PFSK-1 (cell line): Measurements from ENCODE around the gene BCAS3.

Experiments used
- POLR2AphosphoS5 ChIP-seq: IDR thresholded peaks from 2 replicates; pipeline ENCODE4 v1.6.1; 2012; ENCODE audit warnings: low read depth, mild to moderate bottlenecking, control low read depth, low read length, moderate library complexity
- SIN3A ChIP-seq: IDR thresholded peaks from 2 replicates; pipeline ENCODE4 v1.6.1; 2012; ENCODE audit warnings: mild to moderate bottlenecking, low read length, moderate library complexity, borderline replicate concordance; ENCODE audit not compliant: insufficient read depth
- TAF1 ChIP-seq: IDR thresholded peaks from 2 replicates; pipeline ENCODE4 v1.6.1; 2012; ENCODE audit warnings: low read length, control low read depth, borderline replicate concordance; ENCODE audit not compliant: insufficient read depth
- TF ChIP-seq, protein P1 (sequence below), 2 experiments: IDR thresholded peaks; 2 replicates each; pipeline versions ENCODE4 v1.6.1 to v1.8.0; 2011 to 2012; ENCODE audit warnings: low read depth in 2 of 2, low read length in 2 of 2, control low read depth in 1 of 2, inconsistent platforms in 1 of 2, mild to moderate bottlenecking in 1 of 2, moderate library complexity in 1 of 2; ENCODE audit not compliant: insufficient read depth in 1 of 2

DNA sequence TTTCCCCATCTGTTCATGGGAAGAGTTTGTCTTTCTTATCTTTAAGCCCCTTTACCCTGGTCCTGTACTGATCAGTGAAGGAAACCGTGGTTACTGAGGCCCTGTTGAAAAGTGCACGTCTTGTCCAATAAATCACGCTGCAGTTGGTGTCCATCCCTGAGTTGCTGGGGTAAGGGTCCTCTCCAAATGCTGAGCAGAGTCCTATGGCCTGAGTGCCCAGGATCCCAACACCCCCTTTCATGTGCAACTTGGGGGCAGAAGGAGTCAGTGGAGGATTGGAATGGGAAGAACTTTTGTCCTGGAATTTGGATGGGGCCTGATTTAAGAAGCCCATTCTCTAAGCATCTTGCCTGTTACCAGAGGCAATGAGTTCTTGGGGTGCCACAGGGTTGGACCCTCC is 715.0 kb downstream of the BCAS3 start:
- TF ChIP-seq, protein P1, sequence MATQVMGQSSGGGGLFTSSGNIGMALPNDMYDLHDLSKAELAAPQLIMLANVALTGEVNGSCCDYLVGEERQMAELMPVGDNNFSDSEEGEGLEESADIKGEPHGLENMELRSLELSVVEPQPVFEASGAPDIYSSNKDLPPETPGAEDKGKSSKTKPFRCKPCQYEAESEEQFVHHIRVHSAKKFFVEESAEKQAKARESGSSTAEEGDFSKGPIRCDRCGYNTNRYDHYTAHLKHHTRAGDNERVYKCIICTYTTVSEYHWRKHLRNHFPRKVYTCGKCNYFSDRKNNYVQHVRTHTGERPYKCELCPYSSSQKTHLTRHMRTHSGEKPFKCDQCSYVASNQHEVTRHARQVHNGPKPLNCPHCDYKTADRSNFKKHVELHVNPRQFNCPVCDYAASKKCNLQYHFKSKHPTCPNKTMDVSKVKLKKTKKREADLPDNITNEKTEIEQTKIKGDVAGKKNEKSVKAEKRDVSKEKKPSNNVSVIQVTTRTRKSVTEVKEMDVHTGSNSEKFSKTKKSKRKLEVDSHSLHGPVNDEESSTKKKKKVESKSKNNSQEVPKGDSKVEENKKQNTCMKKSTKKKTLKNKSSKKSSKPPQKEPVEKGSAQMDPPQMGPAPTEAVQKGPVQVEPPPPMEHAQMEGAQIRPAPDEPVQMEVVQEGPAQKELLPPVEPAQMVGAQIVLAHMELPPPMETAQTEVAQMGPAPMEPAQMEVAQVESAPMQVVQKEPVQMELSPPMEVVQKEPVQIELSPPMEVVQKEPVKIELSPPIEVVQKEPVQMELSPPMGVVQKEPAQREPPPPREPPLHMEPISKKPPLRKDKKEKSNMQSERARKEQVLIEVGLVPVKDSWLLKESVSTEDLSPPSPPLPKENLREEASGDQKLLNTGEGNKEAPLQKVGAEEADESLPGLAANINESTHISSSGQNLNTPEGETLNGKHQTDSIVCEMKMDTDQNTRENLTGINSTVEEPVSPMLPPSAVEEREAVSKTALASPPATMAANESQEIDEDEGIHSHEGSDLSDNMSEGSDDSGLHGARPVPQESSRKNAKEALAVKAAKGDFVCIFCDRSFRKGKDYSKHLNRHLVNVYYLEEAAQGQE (IDR thresholded peaks at IDR 0.05; ENCODE audit: insufficient read depth in 1 of 2, low read depth in 2 of 2, low read length in 2 of 2), result no peak
- TF ChIP-seq POLR2AphosphoS5 (no peak), TAF1 (no peak), SIN3A (no peak)
